Body of pancreas (tissue), 4 donors: ENCODE data around the gene COLEC12.
"Not testable (repeated sequence)": the region's sequence is repeated elsewhere in the genome, so short reads cannot be mapped to it uniquely, and the experiment has no call there.

Experiments
- POLR2A ChIP-seq, 3 donors: fragments of 450-650 bp; IDR thresholded peaks; one replicate each; pipeline ENCODE4 v1.6.1; 2016; ENCODE audit warnings: antibody characterized with exemption in 3 of 3, mild to moderate bottlenecking in 2 of 3
- TF ChIP-seq, protein P1 (sequence below), 7 experiments: fragments of 450-650 bp in 4 of 7; fragments of 200-600 bp in 3 of 7; sonication (generic) in 3 of 7; IDR thresholded peaks; one replicate each; pipeline ENCODE4 v1.5.1; 2016 to 2019; ENCODE audit warnings: antibody characterized with exemption in 7 of 7

DNA sequence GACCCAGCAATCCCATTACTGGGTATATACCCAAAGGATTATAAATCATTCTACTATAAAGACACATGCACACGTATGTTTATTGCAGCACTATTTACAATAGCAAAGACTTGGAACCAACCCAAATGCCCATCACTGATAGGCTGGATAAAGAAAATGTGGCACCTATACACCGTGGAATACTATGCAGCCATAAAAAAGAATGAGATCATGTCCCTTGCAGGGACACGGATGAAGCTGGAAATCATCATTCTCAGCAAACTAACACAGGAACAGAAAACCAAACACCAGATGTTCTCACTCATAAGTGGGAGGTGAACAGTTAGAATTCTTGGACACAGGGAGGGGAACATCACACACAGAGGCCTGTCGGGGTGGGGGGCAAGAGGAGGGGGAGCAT, 210.5 kb downstream of the COLEC12 start:
- TF ChIP-seq, protein P1, sequence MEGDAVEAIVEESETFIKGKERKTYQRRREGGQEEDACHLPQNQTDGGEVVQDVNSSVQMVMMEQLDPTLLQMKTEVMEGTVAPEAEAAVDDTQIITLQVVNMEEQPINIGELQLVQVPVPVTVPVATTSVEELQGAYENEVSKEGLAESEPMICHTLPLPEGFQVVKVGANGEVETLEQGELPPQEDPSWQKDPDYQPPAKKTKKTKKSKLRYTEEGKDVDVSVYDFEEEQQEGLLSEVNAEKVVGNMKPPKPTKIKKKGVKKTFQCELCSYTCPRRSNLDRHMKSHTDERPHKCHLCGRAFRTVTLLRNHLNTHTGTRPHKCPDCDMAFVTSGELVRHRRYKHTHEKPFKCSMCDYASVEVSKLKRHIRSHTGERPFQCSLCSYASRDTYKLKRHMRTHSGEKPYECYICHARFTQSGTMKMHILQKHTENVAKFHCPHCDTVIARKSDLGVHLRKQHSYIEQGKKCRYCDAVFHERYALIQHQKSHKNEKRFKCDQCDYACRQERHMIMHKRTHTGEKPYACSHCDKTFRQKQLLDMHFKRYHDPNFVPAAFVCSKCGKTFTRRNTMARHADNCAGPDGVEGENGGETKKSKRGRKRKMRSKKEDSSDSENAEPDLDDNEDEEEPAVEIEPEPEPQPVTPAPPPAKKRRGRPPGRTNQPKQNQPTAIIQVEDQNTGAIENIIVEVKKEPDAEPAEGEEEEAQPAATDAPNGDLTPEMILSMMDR (IDR thresholded peaks at IDR 0.05), result not testable (repeated sequence)
- TF ChIP-seq POLR2A (IDR thresholded peaks at IDR 0.05), result not testable (repeated sequence)
